B cell (primary cell): ENCODE measurements around the gene TNNI3K.

Experiments used
- CTCF ChIP-seq: fragments of 200-600 bp; IDR thresholded peaks from one replicate; pipeline ENCODE4 v1.8.0; 2022; ENCODE audit warnings: antibody characterized with exemption, mild to moderate bottlenecking
- EZH2 ChIP-seq: IDR thresholded peaks from 2 replicates; pipeline ENCODE4 v1.6.1; 2012; ENCODE audit warnings: borderline replicate concordance, low read depth, mild to moderate bottlenecking, moderate library complexity, low read length; ENCODE audit not compliant: insufficient read depth, poor library complexity, severe bottlenecking

- TF ChIP-seq CTCF (no peak), EZH2 (no peak)
These were observed 355.1 kb downstream of the TNNI3K start for GRCh38 chr1:74590288-74590687.
